GM15510 (cell line): ENCODE results near the gene ZNF749.
A peak's percentile ranks its signal among the peaks of the same experiment; 100 is the strongest.

Source experiments
- POLR2A ChIP-seq: IDR thresholded peaks from 3 replicates; pipeline ENCODE4 v1.6.1; 2011; ENCODE audit warnings: borderline replicate concordance; ENCODE audit not compliant: insufficient read length; ENCODE audit errors: extremely low read depth

Gene ZNF749

DNA sequence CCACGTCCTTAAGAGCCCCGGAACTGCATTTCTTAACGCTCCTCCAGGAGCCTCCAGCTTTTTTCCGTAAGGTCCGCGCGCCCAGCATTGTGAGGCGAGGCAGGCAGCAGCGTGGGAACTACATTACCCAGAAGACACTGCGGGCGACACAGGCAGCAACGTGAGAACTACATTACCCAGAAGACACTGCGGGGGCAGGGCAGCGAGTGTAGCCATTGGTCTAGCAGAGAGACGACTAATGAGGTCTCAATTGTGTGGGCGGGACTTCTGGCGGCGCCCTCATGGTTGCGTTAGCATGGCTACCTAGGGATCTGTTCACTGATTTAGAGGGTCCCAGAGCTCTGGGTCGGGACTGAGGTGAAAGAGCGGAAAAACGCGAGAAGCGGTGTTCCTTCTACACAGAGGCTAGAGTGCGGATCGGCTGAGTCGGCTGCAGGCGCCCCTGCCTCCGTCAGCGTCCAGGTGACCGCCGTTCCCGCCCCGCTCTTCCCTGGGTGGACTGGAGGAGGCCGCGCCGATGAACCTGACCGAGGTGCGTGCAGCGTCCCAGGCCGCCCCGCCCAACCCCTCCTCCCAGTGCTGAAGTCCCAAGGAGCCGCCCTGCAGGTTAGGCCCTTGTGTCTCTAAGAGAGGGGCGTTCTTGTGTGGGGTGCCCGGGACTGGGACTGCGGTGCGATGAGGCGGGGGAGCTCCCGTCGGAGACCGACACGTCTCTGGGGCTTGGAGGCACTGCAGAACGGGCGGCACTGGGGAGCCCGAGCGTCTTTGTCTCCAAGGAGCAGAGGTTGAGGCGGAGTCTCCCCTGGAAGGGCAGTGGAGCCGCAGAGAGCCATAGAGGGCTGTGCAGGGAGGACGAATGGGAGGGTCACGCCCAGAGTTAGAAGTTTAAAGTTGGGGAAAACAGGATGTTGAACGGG lies at the start of gene ZNF749:
Gene ZNF749 (plus strand): TSS at position 264 of the 917 bp plus-strand sequence. CDS start 254 bp downstream, at position 518.
- peak; percentile 62 for TF ChIP-seq POLR2A

DNA sequence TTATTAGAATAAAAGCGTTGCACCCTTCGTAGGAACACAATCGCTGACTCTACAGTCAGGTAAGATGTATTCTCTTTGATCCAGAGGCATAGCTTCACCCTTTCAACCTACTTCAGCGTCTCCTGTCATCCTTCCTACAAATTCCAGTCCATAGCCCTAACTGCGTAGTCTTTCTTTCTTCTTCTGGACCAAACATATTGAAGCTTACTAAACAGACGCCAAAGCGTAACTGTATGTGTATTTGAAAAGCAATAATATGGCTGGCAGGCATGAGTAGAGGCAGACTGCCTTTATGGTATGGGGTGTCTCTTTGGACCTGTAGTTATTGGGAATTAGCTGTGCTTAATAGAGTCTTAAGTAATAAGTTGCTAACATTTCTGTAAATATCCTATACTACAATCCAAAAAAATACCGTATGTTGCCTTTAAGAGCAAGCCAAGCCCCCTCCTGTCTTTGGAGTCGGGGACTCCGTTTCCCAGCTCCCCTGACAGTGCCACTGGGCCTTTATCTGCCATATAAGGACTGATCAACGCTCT lies 45.9 kb upstream of the ZNF749 start:
- TF ChIP-seq POLR2A: no peak

DNA sequence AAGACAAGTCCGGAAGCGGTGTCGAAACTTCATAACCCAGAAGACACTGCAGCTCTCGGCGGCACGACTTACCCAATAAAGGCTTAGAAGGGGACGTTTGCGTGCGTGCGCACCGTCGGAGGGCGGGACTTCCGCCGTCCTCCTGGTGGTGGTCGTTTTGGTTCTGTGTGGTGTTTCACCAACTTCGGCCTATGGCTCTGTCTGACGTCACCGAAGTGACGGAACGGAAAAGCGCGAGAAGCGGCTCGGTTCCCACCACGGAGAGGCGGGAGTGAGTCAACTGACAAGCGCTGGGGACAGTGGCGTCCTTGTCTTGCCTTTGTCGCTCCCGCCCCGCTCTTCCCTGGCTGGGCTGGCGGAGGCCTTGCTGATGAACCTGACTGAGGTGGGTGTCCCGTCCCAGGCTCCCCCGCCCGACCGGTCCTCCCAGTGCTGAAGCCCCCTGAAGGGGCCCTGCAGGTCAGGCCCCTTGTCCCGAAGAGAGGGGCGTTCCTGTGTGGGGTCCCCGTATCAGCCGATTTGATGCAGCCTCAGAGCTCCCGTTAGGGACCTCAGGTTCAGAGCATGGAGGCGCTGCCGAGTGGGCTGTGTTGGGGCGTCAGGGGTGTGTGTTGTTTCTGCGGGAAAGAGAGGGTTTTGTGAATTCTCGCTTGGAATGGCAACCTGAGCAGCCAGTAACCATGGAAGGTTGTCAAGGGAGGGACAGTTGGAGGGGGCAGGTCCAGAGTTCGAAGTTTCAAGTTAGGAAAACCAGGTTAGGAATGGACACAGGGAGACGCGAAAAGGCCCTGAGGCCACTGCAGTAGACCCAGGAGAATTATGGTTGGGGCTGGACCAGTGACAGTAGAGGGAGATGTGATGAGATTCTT lies 45.2 kb upstream of the ZNF749 start, which contains the start of gene ZNF548:
Gene ZNF548 (plus strand): TSS at position 125 of the 869 bp plus-strand sequence. CDS start 246 bp downstream, at position 371.
- peak; percentile 45 for TF ChIP-seq POLR2A

DNA sequence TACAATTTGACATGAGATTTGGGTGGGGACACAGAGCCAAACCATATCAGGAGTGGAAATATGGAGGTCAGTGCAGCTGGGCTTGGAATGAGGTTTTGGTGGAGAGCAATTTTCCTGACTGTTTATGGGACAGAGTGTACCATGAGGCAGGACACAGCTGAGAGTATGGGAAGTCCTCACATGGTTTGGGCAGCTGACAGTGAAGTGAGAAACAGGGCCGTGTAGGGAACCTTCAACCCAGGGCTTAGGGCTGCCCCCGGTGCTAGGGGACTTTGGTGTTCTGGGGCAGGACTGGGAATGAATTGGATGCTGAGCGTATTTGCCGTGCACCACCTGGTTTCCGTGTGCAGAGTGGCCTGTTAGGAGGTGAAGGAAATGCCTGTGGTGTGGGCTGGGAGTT lies 39.4 kb upstream of the ZNF749 start:
- no peak for TF ChIP-seq POLR2A

- no peak for TF ChIP-seq POLR2A
These were observed 36.3 kb upstream of the ZNF749 start for GRCh38 chr19:57398868-57399267.

GRCh38 chr19:57403737-57404563 lies 31.2 kb upstream of the ZNF749 start:
- TF ChIP-seq POLR2A: no peak

- no peak for TF ChIP-seq POLR2A
These were observed 28.5 kb upstream of the ZNF749 start for GRCh38 chr19:57406516-57407123.

DNA sequence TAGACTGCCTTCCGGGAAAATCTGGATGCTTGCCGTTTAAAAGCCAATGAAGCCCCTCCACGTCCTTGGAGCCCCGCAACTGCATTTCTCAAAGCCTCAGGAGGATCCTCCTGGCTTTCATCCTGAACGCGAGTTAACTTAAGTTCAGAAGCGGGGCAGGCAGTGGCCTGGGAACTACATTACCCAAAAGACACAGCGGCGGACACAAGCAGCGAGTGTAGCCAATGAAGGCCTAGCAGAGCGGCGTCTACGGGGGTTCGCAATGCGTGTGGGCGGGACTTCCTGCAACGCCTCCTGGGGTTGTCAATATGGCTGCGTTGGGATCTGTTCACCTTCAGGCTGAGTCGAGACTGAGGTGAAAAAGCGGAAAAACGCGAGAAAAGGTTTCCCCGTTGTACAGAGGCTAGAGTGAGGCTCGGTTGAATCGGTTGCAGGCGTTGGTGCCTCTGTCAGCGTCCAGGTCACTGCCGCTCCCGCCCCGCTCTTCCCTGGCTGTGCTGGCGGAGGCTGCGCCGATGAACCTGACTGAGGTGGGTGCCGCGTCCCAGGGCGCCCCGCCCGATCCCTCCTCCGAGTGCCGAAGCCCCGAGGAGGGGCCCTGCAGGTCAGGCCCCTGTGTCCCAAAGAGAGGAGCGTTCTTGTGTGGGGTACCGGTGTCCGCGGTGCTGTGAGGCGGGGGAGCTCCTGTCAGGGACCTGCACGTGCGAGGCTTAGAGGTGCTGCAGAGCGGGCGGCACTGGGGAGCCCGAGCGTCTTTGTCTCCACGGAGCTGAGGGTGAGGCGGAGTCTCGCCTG lies 24.1 kb upstream of the ZNF749 start, which contains the start of gene ZNF17:
Gene ZNF17 (plus strand): TSS at position 285 of the 795 bp plus-strand sequence. CDS start 2,455 bp downstream, outside the sequence.
- peak; percentile 54 for TF ChIP-seq POLR2A

- no peak for TF ChIP-seq POLR2A
These were observed 15.7 kb upstream of the ZNF749 start for GRCh38 chr19:57419439-57419838.

GRCh38 chr19:57421037-57421436 lies 14.1 kb upstream of the ZNF749 start:
- no peak for TF ChIP-seq POLR2A

DNA sequence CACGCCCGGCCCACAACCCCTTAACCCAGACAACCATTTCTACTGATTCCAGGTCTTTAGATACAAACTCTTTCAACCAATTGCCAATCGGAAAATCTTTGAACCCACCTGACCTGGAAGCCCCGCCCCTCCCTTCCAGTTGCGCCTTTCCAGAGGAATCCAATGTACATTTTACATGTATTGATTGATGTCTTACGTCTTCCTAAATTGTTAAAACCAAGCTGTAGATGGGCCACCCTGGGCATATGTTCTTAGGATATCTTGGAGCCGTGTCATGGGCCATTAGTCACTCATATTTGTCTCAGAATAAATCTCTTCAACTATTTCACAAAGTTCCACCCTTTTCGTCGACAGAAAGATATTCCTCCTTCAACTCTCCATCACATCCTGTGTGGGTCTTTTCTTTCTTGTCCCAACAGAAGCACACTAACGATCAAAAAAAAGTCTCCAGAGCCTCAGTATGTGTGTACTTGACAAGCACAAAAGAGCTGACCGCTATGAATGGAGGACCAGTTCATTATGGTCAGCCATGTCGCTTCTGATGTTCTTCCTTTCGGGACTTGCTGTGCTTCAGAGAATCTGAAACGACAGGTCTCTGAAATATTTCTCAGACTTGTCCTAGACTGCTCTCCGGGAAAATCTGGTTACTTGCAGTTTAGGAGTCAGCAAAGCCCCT lies 601 bp upstream of the ZNF749 start:
- TF ChIP-seq POLR2A: no peak

- TF ChIP-seq POLR2A: no peak
These were observed 1.3 kb downstream of the ZNF749 start for GRCh38 chr19:57436417-57436816.
